ENCODE measurements around the gene DNM1. TPM values are rescaled to one million over a fixed set of nuclear protein-coding genes. Genes with fewer than 3 reads are reported as not detected.

Gene DNM1
- total RNA-seq, 4 donors from 2014 or later: 4.3 to 18.9 (median 10.1) TPM

DNA sequence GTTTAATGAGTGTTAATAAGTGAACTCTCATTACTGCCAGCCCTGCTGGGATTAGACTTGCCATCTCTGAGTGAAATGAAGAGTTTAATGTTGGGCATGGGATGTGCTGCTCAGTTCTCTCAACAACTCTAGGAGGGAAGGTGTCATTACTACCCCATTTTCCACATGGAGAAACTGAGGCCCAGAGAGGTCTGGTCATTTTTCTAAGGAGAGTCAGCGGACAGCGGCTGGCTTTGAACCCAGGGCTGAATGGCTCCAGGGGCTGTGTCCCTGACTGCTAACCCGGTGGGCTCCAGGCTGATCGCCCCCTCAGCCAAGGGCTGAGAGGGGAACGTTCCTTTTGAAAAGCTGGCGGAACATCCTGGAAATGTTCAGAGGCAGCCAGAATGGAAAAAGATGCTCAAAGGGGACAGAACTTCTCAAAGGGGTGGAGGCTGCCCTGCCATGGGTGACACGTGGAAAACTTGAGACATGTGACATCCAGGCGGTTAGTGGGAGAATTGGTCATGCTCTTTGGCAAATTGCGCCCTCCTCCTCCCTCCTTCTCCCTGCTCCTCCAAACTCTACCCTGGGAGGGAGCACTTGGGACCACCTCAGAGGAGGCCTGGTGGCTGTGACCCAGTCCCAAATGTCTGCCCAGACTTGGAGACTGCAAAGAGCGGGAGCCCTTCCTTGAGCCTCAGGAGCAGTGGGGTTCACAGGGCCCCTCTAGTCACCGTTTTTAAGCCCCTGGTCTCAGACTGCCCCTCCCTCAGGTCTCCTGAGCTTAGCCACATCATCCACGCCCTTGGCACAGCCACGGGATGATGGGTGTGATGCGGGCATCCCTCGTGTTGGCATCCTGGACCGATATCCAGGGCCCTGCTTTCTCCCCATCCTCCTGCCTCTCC lies 28.7 kb downstream of the DNM1 start:
- Histone ChIP-seq H3K4me1 (peaks cover 6% of the 10 kb centered on the region), H3K27ac (peak overlapping the region; percentile 66), H3K9me3 (no peaks in the 10 kb centered on the region), H3K4me3 (no peak overlapping the region), H3K36me3 (no peaks in the 10 kb centered on the region), H3K27me3 (no peaks in the 10 kb centered on the region)
- DNase-seq (ENCODE audit: low spot score in 2 of 2): peak in 1 of 2 donors; percentile 91
- 57% methylated on average over 13 of the region's 16 CpGs for WGBS
- TF ChIP-seq POLR2AphosphoS5 (IDR thresholded peaks at IDR 0.05) (peak in 1 of 3 donors; percentile 47), POLR2A (IDR thresholded peaks at IDR 0.05) (no peak), EP300 (IDR thresholded peaks at IDR 0.05) (no peak)
- TF ChIP-seq, protein P1, sequence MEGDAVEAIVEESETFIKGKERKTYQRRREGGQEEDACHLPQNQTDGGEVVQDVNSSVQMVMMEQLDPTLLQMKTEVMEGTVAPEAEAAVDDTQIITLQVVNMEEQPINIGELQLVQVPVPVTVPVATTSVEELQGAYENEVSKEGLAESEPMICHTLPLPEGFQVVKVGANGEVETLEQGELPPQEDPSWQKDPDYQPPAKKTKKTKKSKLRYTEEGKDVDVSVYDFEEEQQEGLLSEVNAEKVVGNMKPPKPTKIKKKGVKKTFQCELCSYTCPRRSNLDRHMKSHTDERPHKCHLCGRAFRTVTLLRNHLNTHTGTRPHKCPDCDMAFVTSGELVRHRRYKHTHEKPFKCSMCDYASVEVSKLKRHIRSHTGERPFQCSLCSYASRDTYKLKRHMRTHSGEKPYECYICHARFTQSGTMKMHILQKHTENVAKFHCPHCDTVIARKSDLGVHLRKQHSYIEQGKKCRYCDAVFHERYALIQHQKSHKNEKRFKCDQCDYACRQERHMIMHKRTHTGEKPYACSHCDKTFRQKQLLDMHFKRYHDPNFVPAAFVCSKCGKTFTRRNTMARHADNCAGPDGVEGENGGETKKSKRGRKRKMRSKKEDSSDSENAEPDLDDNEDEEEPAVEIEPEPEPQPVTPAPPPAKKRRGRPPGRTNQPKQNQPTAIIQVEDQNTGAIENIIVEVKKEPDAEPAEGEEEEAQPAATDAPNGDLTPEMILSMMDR (IDR thresholded peaks at IDR 0.05): no peak

DNA sequence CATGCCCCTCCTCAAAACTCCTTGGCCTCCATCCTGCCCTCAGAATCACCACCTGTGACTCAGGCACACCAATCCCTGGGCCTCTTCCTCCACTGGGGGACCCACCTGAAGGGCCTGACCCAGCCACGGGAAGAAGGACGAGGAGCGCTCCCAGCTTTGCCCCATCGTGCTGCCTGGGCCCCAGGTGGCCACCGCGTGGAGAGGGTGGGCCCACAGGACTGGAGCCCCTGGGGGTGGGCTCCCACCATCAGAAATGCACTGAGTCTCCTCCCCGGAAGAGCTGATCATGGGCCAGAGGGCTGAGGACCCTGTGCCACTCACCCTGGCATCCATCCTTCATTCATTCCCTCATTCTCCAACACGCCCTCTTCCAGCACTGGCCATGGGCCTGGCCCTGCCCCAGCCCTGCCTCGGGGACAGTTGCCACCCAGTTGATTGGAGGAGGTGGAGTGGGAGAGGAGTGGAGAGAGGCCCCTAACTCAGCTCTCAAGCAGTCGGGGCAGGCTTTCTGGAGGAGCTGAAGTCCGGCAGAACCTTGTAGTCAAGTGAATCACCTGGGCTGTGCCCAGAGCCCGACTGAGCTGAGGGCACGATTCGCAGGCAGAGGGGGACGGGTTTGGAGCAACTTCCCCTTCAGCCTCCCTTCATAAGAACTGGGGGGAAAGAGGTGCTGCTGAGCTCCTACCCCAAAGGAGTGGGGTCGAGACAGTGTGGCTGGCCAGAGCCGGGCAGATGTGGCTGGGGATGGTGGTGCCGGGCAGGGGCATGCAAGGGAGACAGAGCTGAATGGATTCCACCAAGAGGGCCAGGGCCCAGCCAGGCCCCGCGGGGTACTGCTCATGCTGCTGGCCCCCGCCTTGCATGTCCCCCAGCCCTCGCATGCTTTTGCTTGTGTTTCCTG lies 29.6 kb downstream of the DNM1 start:
- WGBS: 77% methylated on average over 17 of the region's 22 CpGs
- Histone ChIP-seq H3K27me3 (no peaks in the 10 kb centered on the region), H3K4me3 (no peak overlapping the region), H3K27ac (peak overlapping the region; percentile 66), H3K36me3 (no peaks in the 10 kb centered on the region), H3K4me1 (peaks cover 6% of the 10 kb centered on the region), H3K9me3 (no peaks in the 10 kb centered on the region)
- TF ChIP-seq EP300 (IDR thresholded peaks at IDR 0.05) (no peak), POLR2AphosphoS5 (IDR thresholded peaks at IDR 0.05) (no peak), POLR2A (IDR thresholded peaks at IDR 0.05) (no peak)
- TF ChIP-seq, protein P1 (IDR thresholded peaks at IDR 0.05): no peak
- DNase-seq (ENCODE audit: low spot score in 2 of 2): no peak

DNA sequence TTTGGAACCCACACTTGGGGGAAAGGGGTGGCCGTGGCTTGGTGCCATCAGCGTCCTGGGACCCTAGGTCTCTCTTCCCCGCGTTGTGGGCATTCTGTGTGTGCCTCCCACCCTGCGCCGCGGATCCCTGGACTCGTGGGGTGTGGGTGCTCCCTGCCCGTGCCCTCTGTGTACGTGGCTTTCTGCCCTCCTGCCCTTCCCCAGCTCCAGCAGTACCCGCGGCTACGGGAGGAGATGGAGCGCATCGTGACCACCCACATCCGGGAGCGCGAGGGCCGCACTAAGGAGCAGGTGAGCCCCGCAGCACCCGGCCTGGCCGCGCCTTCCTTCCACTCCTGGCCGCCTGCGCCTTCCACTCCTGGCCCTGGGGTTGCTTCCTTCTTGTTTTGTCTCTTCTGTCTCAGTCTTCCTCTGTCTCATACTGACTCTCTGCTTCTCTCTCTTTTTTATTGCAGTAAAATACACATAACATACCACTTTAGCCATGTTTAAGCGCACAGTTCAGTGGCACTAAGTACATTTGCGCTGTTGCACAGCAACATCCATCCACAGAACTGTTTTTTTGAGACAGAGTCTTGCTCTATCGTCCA lies 30.7 kb downstream of the DNM1 start:
- H3K27ac ChIP-seq: peak overlapping the region; percentile 66

DNA sequence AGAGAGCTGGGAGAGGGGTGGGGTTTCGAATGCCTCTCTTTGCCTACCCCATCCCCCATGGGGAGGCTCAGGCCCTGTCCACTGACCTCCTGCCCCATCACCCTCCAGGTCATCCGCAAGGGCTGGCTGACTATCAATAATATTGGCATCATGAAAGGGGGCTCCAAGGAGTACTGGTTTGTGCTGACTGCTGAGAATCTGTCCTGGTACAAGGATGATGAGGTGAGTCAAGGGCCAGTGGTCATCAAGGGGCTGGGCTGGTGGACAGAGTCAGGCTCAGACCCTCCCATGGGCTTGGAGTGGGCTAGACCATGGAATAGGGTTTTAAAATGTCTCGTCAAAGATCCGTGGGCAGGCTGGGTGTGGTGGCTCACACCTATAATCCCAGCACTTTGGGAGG lies 38.9 kb downstream of the DNM1 start:
- TF ChIP-seq EP300 (IDR thresholded peaks at IDR 0.05) (no peak), POLR2A (IDR thresholded peaks at IDR 0.05) (no peak)
- peaks cover 44% of the 10 kb centered on the region for H3K4me1 ChIP-seq
- no peaks in the 10 kb centered on the region for H3K9me3 ChIP-seq
- 94% methylated on average over 3 of the region's 4 CpGs for WGBS
- H3K27ac ChIP-seq: peak overlapping the region; percentile 90
- no peak overlapping the region for H3K4me3 ChIP-seq
- peaks cover 9% of the 10 kb centered on the region for H3K36me3 ChIP-seq
- H3K27me3 ChIP-seq: no peaks in the 10 kb centered on the region
- DNase-seq (ENCODE audit: low spot score in 2 of 2): no peak

More for the DNA sequence above, 30.7 kb downstream of the DNM1 start:
- Histone ChIP-seq H3K36me3 (no peaks in the 10 kb centered on the region), H3K27me3 (no peaks in the 10 kb centered on the region), H3K4me1 (peaks cover 6% of the 10 kb centered on the region), H3K4me3 (no peak overlapping the region), H3K9me3 (no peaks in the 10 kb centered on the region)
- TF ChIP-seq, protein P1 (IDR thresholded peaks at IDR 0.05): no peak
- TF ChIP-seq POLR2A (IDR thresholded peaks at IDR 0.05) (no peak), POLR2AphosphoS5 (IDR thresholded peaks at IDR 0.05) (no peak), EP300 (IDR thresholded peaks at IDR 0.05) (no peak)
- no peak for DNase-seq (ENCODE audit: low spot score in 2 of 2)
- 89% methylated on average over 27 of the region's 28 CpGs for WGBS

DNA sequence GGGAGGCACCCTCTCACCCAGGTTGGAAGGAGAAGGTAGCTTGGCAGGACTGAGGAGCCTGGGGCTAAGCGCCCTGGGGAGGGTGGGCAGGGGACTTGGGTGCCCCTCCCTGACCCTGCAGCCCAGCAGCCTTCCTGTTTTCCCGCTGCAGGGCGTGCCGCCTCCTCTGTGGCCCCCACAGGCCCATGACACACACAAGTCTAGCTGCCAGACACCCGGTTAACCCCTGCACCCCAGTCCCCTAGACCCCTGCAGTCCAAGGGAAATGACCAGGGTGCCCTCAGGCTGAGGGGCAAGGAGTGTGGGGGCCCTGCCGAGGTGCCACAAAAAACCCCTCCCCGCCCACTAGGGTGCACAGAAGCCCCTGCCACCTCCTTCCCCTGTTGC lies 39.6 kb downstream of the DNM1 start:
- no peak for DNase-seq (ENCODE audit: low spot score in 2 of 2)
- 65% methylated on average over 6 of the region's 7 CpGs for WGBS
- peak overlapping the region; percentile 48 for H3K4me3 ChIP-seq
- H3K27me3 ChIP-seq: no peaks in the 10 kb centered on the region
- H3K9me3 ChIP-seq: no peaks in the 10 kb centered on the region
- TF ChIP-seq POLR2A (IDR thresholded peaks at IDR 0.05): no peak
- peaks cover 9% of the 10 kb centered on the region for H3K36me3 ChIP-seq
- peak overlapping the region; percentile 90 for H3K27ac ChIP-seq
- H3K4me1 ChIP-seq: peaks cover 44% of the 10 kb centered on the region
